GM19351 (cell line): ENCODE results near the gene CYP2J2.
"Not testable (repeated sequence)": the region's sequence is repeated elsewhere in the genome, so short reads cannot be mapped to it uniquely, and the experiment has no call there.

Experiments
- ATAC-seq: cut with Tn5 transposase; IDR thresholded peaks from one replicate; pipeline ENCODE4 v1.9.1; 2021; ENCODE audit warnings: mild to moderate bottlenecking, moderate library complexity; ENCODE audit not compliant: unreplicated experiment

The CYP2J2 gene

DNA sequence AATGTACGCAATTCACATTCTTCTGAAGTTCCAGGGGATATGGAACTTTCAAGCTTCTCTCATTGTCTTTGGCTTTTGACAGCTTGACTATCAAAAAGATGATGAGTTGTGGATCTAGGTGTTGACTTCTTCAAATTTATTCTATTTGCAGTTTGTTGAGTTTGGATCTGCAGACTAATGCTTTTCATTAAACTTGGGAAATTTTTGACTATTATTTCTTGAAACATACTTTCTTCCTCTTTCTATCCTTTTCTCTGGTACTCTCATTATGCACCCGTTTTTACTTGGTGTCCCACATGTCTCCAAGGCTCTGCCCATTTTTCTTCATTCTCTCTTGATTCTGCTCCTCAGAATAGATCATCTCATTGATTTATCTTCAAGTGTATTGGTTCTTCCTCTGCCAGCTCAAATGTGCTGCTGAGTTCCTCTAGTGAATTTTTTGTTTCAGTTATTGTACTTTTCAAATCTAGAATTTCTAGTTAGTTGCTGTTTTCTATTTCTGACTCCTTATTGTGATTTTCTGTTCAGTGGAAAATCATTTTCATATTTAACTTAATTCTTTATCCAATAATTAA, 49.4 kb downstream of the CYP2J2 start:
- ATAC-seq: no peak

DNA sequence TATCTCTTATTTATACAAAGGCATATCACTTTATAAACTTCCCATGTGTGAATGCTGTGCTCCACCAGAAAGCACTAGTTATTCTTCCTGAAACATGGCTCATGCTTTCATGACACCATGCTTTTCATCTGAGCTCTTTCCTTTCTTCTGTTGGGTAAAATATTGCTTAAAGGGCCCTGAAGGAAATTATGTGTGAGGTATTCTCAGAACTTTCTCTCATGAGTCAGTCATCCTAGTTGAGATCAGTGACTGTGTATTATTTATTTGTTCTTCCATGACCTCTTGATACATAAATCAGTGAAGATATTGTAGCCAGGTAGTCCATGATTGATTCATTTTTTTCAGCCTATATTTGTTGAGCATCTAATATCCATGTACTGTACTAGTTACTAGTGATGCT, 54.8 kb downstream of the CYP2J2 start:
- no peak for ATAC-seq

DNA sequence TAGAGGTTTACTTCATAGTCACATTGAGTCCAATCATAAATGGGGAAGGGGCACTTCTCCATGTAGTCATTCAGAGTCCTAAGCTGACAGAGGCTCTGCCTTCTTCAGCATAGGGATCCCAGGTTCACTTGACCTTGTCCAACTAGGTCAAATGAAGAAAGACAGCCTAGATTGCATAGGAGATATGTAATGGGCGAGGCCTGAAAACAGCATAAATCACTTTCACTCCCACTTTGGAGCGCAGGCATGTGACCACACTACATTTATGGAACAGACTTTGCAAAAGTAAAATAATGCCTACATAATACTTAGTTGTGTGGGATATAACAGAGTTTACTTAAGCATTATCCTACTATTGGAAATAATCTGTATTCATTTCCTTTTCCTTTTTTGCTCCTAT, 60.1 kb downstream of the CYP2J2 start:
- no peak for ATAC-seq

GRCh38 chr1:59857679-59858354, 68.8 kb downstream of the CYP2J2 start:
- ATAC-seq: no peak

- no peak for ATAC-seq
Measured at GRCh38 chr1:59856725-59857338, 69.7 kb downstream of the CYP2J2 start.

- ATAC-seq: not testable (repeated sequence)
Measured at GRCh38 chr1:59855297-59855696, 71.3 kb downstream of the CYP2J2 start.

DNA sequence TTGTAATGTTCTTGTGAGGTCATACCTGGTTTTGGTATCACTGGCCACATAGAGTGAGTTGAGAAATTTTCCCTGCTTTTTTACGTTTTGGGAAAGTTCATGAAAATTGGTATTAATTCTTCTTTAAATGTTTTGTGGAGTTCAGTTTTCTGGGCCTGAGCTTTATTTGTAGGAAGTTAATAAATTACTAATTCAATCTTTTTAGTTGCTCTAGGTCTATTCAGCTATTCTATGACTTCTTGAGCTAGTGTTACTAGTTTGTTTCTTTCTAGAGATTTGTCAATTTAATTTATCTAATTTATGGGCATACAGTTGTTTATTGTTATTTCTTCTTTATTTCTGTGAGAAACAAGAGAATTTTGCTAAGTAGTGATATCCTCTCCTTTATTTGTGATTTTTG, 74.5 kb downstream of the CYP2J2 start:
- no peak for ATAC-seq

DNA sequence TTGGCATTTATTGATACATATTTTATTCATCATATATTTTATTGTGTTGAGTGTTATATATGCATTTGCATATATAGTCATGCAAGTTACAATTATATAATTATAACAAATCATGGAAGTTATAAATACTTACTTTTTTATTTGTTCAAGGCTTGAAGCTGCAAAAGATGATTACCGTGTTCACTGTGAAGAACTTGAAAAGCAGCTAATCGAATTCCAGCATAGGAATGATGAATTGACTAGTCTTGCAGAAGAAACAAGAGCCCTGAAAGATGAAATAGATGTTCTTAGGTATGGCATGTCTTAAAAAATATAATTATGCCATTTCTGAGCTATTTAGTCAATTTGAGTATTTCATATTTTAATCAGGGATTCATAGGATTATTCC, 79.7 kb downstream of the CYP2J2 start:
- ATAC-seq: no peak

GRCh38 chr1:59846209-59846894, 80.2 kb downstream of the CYP2J2 start:
- ATAC-seq: no peak

- no peak for ATAC-seq
Measured at GRCh38 chr1:59845091-59845490, 81.5 kb downstream of the CYP2J2 start.
